DND-41 (cell line): Measurements from ENCODE around the gene ASB12.

Experiments
- ATAC-seq: fragments of 200-7000 bp; cut with Tn5 transposase; 3 replicates; pipeline ENCODE4 v1.9.1; 2021; ENCODE audit warnings: low read depth; ENCODE audit not compliant: insufficient read depth
- DNase-seq: peaks from one replicate; pipeline ENCODE4 v3.0.0-alpha.2; 2020
- H2AFZ ChIP-seq: 2 replicates; pipeline ENCODE4 v1.6.0; 2012; ENCODE audit warnings: low read depth, low read length
- H3K27ac ChIP-seq: 2 replicates; pipeline ENCODE4 v1.5.1; 2012; ENCODE audit warnings: low read length, inconsistent platforms
- H3K27me3 ChIP-seq: fragments of 200-600 bp; sonication (generic); 2 replicates; pipeline ENCODE4 v1.6.0; 2012; ENCODE audit warnings: low read length, mild to moderate bottlenecking, inconsistent platforms; ENCODE audit not compliant: insufficient read depth, poor library complexity
- H3K36me3 ChIP-seq: 2 replicates; pipeline ENCODE4 v1.5.1; 2012; ENCODE audit warnings: low read length, inconsistent platforms; ENCODE audit not compliant: insufficient read depth
- H3K4me1 ChIP-seq: 2 replicates; pipeline ENCODE4 v1.5.1; 2012; ENCODE audit warnings: mild to moderate bottlenecking, low read length; ENCODE audit not compliant: insufficient read depth
- H3K4me2 ChIP-seq: 2 replicates; pipeline ENCODE4 v1.6.0; 2012; ENCODE audit warnings: mild to moderate bottlenecking, moderate library complexity, low read length, inconsistent platforms; ENCODE audit not compliant: insufficient read depth
- H3K4me3 ChIP-seq, 2 experiments: fragments of 200-600 bp in 1 of 2; shearing (Covaris generic) in 1 of 2; 2 replicates each; pipeline ENCODE4 v1.5.1; 2012 to 2016; ENCODE audit warnings: inconsistent platforms in 2 of 2, low read length in 2 of 2, mild to moderate bottlenecking in 2 of 2, low read depth in 1 of 2, moderate library complexity in 1 of 2
- H3K79me2 ChIP-seq: 2 replicates; pipeline ENCODE4 v1.6.0; 2012; ENCODE audit warnings: low read length, inconsistent platforms; ENCODE audit not compliant: insufficient read depth
- H3K9ac ChIP-seq: 2 replicates; pipeline ENCODE4 v1.6.0; 2012; ENCODE audit warnings: low read depth, mild to moderate bottlenecking, inconsistent platforms, low read length, moderate library complexity
- H3K9me3 ChIP-seq: 2 replicates; pipeline ENCODE4 v1.5.1; 2012; ENCODE audit warnings: low read length, moderate library complexity, mild to moderate bottlenecking, inconsistent platforms; ENCODE audit not compliant: insufficient read depth, severe bottlenecking
- H4K20me1 ChIP-seq: 2 replicates; pipeline ENCODE4 v1.6.0; 2012; ENCODE audit warnings: low read length; ENCODE audit not compliant: insufficient read depth
- CTCF ChIP-seq: IDR thresholded peaks from 2 replicates; pipeline ENCODE4 v1.5.1; 2012; ENCODE audit warnings: borderline replicate concordance, low read length, moderate library complexity, mild to moderate bottlenecking; ENCODE audit not compliant: poor library complexity, severe bottlenecking; ENCODE audit errors: extremely low read depth
- EZH2 ChIP-seq: IDR thresholded peaks from 3 replicates; pipeline ENCODE4 v1.6.1; 2012; ENCODE audit warnings: borderline replicate concordance, low read depth, mild to moderate bottlenecking, moderate library complexity, low read length, inconsistent platforms; ENCODE audit not compliant: severe bottlenecking

Gene ASB12, protein sequence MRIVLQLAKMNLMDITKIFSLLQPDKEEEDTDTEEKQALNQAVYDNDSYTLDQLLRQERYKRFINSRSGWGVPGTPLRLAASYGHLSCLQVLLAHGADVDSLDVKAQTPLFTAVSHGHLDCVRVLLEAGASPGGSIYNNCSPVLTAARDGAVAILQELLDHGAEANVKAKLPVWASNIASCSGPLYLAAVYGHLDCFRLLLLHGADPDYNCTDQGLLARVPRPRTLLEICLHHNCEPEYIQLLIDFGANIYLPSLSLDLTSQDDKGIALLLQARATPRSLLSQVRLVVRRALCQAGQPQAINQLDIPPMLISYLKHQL

DNA sequence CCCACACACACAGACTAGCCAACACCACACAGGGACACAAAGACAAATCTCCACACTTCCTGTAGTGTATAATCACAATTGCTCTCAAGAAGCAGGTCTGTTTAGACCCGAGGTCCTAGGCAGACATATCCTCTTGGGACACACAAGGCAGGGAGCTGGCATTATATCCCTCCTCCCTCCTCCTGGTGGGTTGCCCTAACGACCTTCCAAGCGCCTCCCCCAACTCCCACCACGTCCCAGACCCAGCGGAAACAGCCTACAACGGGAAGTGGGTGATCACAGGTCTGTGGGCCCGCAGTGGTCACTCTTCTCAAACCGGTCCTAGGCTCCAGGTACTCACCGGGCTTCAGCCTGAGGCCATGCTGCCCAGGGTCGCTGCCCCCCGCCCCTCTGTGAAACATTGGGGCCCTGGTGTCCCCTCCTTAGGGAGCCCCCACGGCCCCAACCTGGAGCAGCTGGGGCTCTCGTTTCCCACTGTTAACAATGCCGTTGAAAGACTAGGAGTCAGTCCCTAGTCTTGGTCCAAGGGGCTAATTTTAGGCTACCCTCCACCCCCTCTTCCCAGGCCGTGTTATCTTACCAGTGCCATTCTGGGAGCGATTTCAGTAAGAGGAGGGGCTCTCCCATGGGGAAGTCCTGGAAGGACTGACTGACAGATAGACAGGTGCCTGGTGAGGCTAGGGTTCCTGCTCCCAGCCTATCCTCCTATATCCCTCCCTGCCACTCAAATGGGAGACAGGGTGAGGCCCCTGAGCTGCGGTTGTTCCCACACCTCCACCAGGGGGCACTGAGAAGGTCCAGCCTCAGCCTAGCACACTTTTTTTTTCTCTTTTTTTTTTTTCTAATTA is at the start of gene ASB12:
TSS of gene ASB12 (minus strand) at position 485 of the 848 bp plus-strand sequence. CDS start 4,957 bp downstream, outside the sequence.
- Histone ChIP-seq H3K4me3 (no peak within 1 kb of the TSS), H3K27me3 (no peaks in the 10 kb centered on the region), H3K4me1 (no peaks in the 10 kb centered on the region), H3K79me2 (no peaks in the 10 kb centered on the region), H3K9ac (no peak within 1 kb of the TSS), H3K4me2 (no peak within 1 kb of the TSS), H3K9me3 (no peaks in the 10 kb centered on the region), H2AFZ (no peak within 1 kb of the TSS), H3K36me3 (no peaks in the 10 kb centered on the region), H3K27ac (no peak within 1 kb of the TSS), H4K20me1 (no peaks in the 10 kb centered on the region)
- DNase-seq (no peak), ATAC-seq (no peak)
- no peak for TF ChIP-seq CTCF
- no peak for TF ChIP-seq EZH2

DNA sequence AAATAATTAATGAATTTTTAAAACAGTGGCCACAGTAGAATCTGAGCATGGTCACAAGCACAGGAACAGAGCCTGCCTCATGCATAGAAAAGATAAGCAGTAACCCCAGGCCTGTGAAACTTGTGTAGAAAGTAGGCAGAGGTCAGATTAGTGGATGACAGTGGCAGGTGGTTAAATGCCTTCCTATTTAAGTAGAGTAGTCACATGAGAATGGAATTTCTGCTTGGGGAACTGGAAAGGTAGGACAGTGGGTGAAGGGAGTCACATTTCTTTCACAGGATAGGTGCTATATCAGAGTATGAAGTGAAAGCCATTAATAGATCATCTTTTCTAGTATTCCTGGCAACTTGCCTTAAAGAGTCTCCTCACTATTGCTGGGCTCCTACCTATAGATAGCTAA is 34.9 kb upstream of the ASB12 start:
- Histone ChIP-seq H2AFZ (no peak overlapping the region), H3K27me3 (no peaks in the 10 kb centered on the region), H3K9ac (no peak overlapping the region), H4K20me1 (no peaks in the 10 kb centered on the region), H3K4me3 (no peak overlapping the region), H3K4me2 (no peak overlapping the region), H3K27ac (no peak overlapping the region), H3K36me3 (peaks cover 7% of the 10 kb centered on the region), H3K9me3 (no peaks in the 10 kb centered on the region), H3K79me2 (no peaks in the 10 kb centered on the region), H3K4me1 (no peaks in the 10 kb centered on the region)
- DNase-seq (no peak), ATAC-seq (no peak)
- TF ChIP-seq EZH2 (no peak), CTCF (no peak)

DNA sequence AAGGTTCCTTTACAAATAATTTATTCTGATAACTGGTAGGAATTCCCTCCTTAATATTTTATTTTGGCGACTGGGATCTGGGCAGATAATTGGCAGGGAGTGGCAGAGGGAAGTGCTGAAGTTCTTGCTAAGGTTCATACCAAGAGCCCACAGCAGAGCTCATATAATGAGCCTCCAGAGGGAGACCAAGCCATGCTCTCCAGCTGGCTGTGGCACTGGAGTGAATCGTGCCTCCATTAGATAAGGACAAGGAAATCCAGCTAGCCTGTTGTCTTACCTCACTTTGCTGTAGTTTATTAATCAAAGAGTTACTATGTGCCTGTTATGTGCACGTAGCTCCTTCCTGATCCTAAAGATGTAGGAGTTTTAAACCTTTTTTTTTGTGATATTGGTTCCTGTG is 1.3 kb downstream of the ASB12 start:
- Histone ChIP-seq H3K36me3 (peaks cover 7% of the 10 kb centered on the region; the same call in 1 of the 2 replicates), H2AFZ (no peak overlapping the region)
- no peak for TF ChIP-seq CTCF
- no peak for TF ChIP-seq EZH2

More for the DNA sequence above, 1.3 kb downstream of the ASB12 start:
- no peak overlapping the region for H3K9ac ChIP-seq
- no peaks in the 10 kb centered on the region for H3K79me2 ChIP-seq
- H3K4me3 ChIP-seq: no peak overlapping the region
- H3K4me2 ChIP-seq: no peak overlapping the region
- no peak for DNase-seq
- no peak overlapping the region for H3K27ac ChIP-seq
- no peak for ATAC-seq
- no peaks in the 10 kb centered on the region for H4K20me1 ChIP-seq
- no peaks in the 10 kb centered on the region for H3K27me3 ChIP-seq
- no peaks in the 10 kb centered on the region for H3K9me3 ChIP-seq
- H3K4me1 ChIP-seq: no peaks in the 10 kb centered on the region
